Osteocyte (in vitro differentiated cells): ENCODE data around the gene AQP3. TPM values are rescaled to one million over a fixed set of nuclear protein-coding genes. Genes with fewer than 3 reads are reported as not detected.
A peak's percentile ranks its signal among the peaks of the same experiment; 100 is the strongest.

Experiments used
- DNase-seq: peaks from one replicate; pipeline ENCODE4 v3.0.0; 2021; ENCODE audit warnings: mixed read lengths; ENCODE audit not compliant: unreplicated experiment; ENCODE audit errors: extremely low spot score
- H3K27ac Mint-ChIP-seq: one replicate; pipeline ENCODE4 v1.8.0; 2021; ENCODE audit warnings: mild to moderate bottlenecking, mixed read lengths; ENCODE audit not compliant: unreplicated experiment
- H3K27me3 Mint-ChIP-seq: one replicate; pipeline ENCODE4 v1.8.0; 2021; ENCODE audit warnings: mixed read lengths; ENCODE audit not compliant: unreplicated experiment
- H3K36me3 Mint-ChIP-seq: one replicate; pipeline ENCODE4 v1.8.0; 2021; ENCODE audit warnings: mixed read lengths; ENCODE audit not compliant: unreplicated experiment
- H3K4me1 Mint-ChIP-seq: one replicate; pipeline ENCODE4 v1.8.0; 2021; ENCODE audit warnings: mixed read lengths; ENCODE audit not compliant: unreplicated experiment
- H3K4me3 Mint-ChIP-seq: one replicate; pipeline ENCODE4 v1.8.0; 2021; ENCODE audit warnings: mild to moderate bottlenecking, moderate library complexity, mixed read lengths; ENCODE audit not compliant: unreplicated experiment
- H3K9me3 Mint-ChIP-seq: one replicate; pipeline ENCODE4 v1.8.0; 2021; ENCODE audit warnings: mixed read lengths; ENCODE audit not compliant: unreplicated experiment
- CTCF ChIP-seq: fragments of 200-600 bp; sonication (generic); IDR thresholded peaks from 2 replicates; pipeline ENCODE4 v1.5.0; 2021; ENCODE audit warnings: antibody characterized with exemption, mild to moderate bottlenecking, moderate library complexity
- total RNA-seq: library from RNA; stranded (reverse); gene quantifications from 2 replicates; pipeline ENCODE4 v1.2.1, GENCODE V29; 2021

The AQP3 gene
- total RNA-seq, 1 donor from 2014 or later: 0.86 TPM

GRCh38 chr9:33467526-33467925 is 20.1 kb upstream of the AQP3 start:
- Mint-ChIP-seq H3K4me1 (peaks cover 11% of the 10 kb centered on the region), H3K4me3 (no peak overlapping the region), H3K9me3 (no peaks in the 10 kb centered on the region), H3K27ac (no peak overlapping the region), H3K27me3 (no peaks in the 10 kb centered on the region), H3K36me3 (peaks cover 56% of the 10 kb centered on the region)
- no peak for TF ChIP-seq CTCF
- DNase-seq: no peak

- Mint-ChIP-seq H3K4me1 (peaks cover 4% of the 10 kb centered on the region), H3K4me3 (no peak overlapping the region), H3K27ac (no peak overlapping the region), H3K36me3 (peaks cover 57% of the 10 kb centered on the region), H3K9me3 (no peaks in the 10 kb centered on the region), H3K27me3 (no peaks in the 10 kb centered on the region)
- no peak for DNase-seq
- peak; percentile 90 for TF ChIP-seq CTCF
Observed at GRCh38 chr9:33466565-33467495, 19.4 kb upstream of the AQP3 start.

GRCh38 chr9:33465596-33466564 is 18.5 kb upstream of the AQP3 start:
- Mint-ChIP-seq H3K4me1 (no peaks in the 10 kb centered on the region), H3K27ac (no peak overlapping the region)

DNA sequence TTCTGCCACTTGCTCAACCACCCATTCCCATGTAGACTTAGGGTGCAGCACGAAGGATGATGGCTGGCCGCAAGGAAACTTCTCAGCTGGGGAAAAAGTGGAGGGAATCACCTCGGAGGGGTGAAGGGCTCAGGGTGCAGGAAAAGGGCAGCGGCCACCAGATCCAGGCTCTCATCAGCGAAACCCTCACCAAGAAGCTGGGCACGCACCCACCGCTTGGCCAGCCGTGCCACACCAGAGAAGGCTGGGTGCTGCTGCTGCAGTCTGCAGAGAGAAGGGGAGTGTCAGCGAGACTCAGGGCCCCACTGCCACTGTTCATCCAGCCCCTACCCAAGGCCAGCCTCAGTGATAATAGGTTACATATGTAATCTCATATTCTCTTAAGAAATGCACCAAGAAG is 17.7 kb upstream of the AQP3 start:
- H3K36me3 Mint-ChIP-seq: peaks cover 45% of the 10 kb centered on the region
- no peaks in the 10 kb centered on the region for H3K9me3 Mint-ChIP-seq
- no peak overlapping the region for H3K27ac Mint-ChIP-seq
- H3K4me1 Mint-ChIP-seq: no peaks in the 10 kb centered on the region
- no peak for TF ChIP-seq CTCF
- DNase-seq: no peak
- H3K27me3 Mint-ChIP-seq: no peaks in the 10 kb centered on the region
- no peak overlapping the region for H3K4me3 Mint-ChIP-seq

More at GRCh38 chr9:33465596-33466564, 18.5 kb upstream of the AQP3 start:
- Mint-ChIP-seq H3K9me3 (no peaks in the 10 kb centered on the region), H3K36me3 (peaks cover 52% of the 10 kb centered on the region), H3K4me3 (no peak overlapping the region), H3K27me3 (no peaks in the 10 kb centered on the region)
- no peak for TF ChIP-seq CTCF
- DNase-seq: no peak
